COR-L47 (cell line): Measurements from ENCODE around the gene CCR7.
A peak's percentile ranks its signal among the peaks of the same experiment; 100 is the strongest.
"Not testable (repeated sequence)": the region's sequence is repeated elsewhere in the genome, so short reads cannot be mapped to it uniquely, and the experiment has no call there.

ENCODE experiments used
- DNase-seq: peaks from one replicate; lab custom pipeline; 2025; lab: John Stamatoyannopoulos, UW

Gene CCR7

GRCh38 chr17:40597556-40598300 lies 32.5 kb upstream of the CCR7 start:
- no peak for DNase-seq

- DNase-seq, result no peak
Measured at GRCh38 chr17:40597156-40597555, 31.9 kb upstream of the CCR7 start.

- no peak for DNase-seq
Measured at GRCh38 chr17:40596261-40596919, 31.1 kb upstream of the CCR7 start.

- DNase-seq, result no peak
Measured at GRCh38 chr17:40590742-40591141, 25.5 kb upstream of the CCR7 start.

GRCh38 chr17:40588552-40588951 lies 23.3 kb upstream of the CCR7 start:
- DNase-seq, result no peak

GRCh38 chr17:40586264-40586663 lies 21.0 kb upstream of the CCR7 start:
- not testable (repeated sequence) for DNase-seq

- DNase-seq, result not testable (repeated sequence)
Measured at GRCh38 chr17:40584950-40585349, 19.7 kb upstream of the CCR7 start.

- peak; percentile 92 for DNase-seq
Measured at GRCh38 chr17:40582328-40582901, 17.1 kb upstream of the CCR7 start.

GRCh38 chr17:40580140-40580539 lies 14.9 kb upstream of the CCR7 start:
- DNase-seq, result no peak

GRCh38 chr17:40579471-40579870 lies 14.2 kb upstream of the CCR7 start:
- no peak for DNase-seq

GRCh38 chr17:40577611-40578065 lies 12.4 kb upstream of the CCR7 start:
- DNase-seq, result no peak

GRCh38 chr17:40576113-40576740 lies 11.0 kb upstream of the CCR7 start:
- no peak for DNase-seq

- DNase-seq, result no peak
Measured at GRCh38 chr17:40574292-40574691, 9.0 kb upstream of the CCR7 start.

- DNase-seq, result not testable (repeated sequence)
Measured at GRCh38 chr17:40572245-40572993, 7.1 kb upstream of the CCR7 start.

- no peak for DNase-seq
Measured at GRCh38 chr17:40568074-40568836, 3.0 kb upstream of the CCR7 start.

GRCh38 chr17:40567377-40567776 lies 2.1 kb upstream of the CCR7 start:
- DNase-seq, result no peak

- DNase-seq, result no peak
Measured at GRCh38 chr17:40565769-40566409, 617 bp upstream of the CCR7 start.

- no peak for DNase-seq
Measured at GRCh38 chr17:40564195-40564882, 933 bp downstream of the CCR7 start.

- no peak for DNase-seq
Measured at GRCh38 chr17:40563220-40564052, 1.8 kb downstream of the CCR7 start.
